AG04450 (cell line): ENCODE measurements around the gene NFKB2. TPM values are rescaled to one million over a fixed set of nuclear protein-coding genes. Genes with fewer than 3 reads are reported as not detected.

Source experiments
- CTCF ChIA-PET: fragments of 300-600, 350-600 bp; formaldehyde crosslinking; extraction: SDS; loops from one replicate; lab custom pipeline; 2022; ENCODE audit warnings: antibody characterized with exemption, inconsistent platforms; lab: Charles Lee
- POLR2A ChIA-PET: fragments of 350-600 bp; formaldehyde crosslinking; extraction: SDS; loops from one replicate; lab custom pipeline; 2021; ENCODE audit warnings: antibody characterized with exemption, inconsistent platforms; lab: Yijun Ruan, JAX
- DNase-seq: peaks from one replicate; pipeline ENCODE4 v3.0.0-alpha.2; 2011; ENCODE audit warnings: low read depth, low spot score
- H3K27ac ChIP-seq: one replicate; pipeline ENCODE4 v1.5.1; 2012; ENCODE audit warnings: low read depth, low read length, control low read depth
- H3K27me3 ChIP-seq: one replicate; pipeline ENCODE4 v1.6.0; 2012; ENCODE audit warnings: low read length; ENCODE audit not compliant: control insufficient read depth, insufficient read depth
- H3K4me3 ChIP-seq: 2 replicates; pipeline ENCODE4 v1.5.1; 2011; ENCODE audit warnings: mild to moderate bottlenecking, low read depth, low read length, control low read depth
- H3K9me3 ChIP-seq: 2 replicates; pipeline ENCODE4 v1.5.1; 2012; ENCODE audit warnings: low read length; ENCODE audit not compliant: control insufficient read depth, insufficient read depth
- polyA plus RNA-seq: library from polyadenylated mRNA; depleted of rRNA; stranded (reverse); fragments of >200 nt; gene quantifications from 2 replicates; pipeline ENCODE4 v1.2.3, GENCODE V29; 2011
- TF ChIP-seq, protein P1 (sequence below): IDR thresholded peaks from 2 replicates; pipeline ENCODE4 v1.5.1; 2011; ENCODE audit warnings: low read depth, low read length, control low read depth, inconsistent platforms

NFKB2 gene
- polyA plus RNA-seq, 1 experiment = 26.1 TPM

DNA sequence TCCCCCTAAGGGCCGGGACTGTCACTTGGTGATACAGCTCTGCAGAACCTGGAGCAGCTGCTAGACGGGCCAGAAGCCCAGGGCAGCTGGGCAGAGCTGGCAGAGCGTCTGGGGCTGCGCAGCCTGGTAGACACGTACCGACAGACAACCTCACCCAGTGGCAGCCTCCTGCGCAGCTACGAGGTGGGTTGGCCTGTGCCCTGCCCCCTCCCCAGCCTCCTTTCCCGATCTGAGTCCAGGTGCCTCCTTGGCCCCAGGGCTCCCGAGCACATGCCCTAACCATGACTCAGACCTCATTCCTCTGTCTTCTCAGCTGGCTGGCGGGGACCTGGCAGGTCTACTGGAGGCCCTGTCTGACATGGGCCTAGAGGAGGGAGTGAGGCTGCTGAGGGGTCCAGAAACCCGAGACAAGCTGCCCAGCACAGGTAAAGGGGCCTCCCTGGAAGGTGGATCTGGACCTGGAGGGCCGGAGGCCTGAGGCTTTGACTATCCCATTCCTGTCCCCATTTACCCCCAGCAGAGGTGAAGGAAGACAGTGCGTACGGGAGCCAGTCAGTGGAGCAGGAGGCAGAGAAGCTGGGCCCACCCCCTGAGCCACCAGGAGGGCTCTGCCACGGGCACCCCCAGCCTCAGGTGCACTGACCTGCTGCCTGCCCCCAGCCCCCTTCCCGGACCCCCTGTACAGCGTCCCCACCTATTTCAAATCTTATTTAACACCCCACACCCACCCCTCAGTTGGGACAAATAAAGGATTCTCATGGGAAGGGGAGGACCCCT, 6.4 kb downstream of the NFKB2 start:
- H3K27me3 ChIP-seq = no peaks in the 10 kb centered on the region
- no peak for DNase-seq
- no peak overlapping the region for H3K4me3 ChIP-seq
- TF ChIP-seq, protein P1, sequence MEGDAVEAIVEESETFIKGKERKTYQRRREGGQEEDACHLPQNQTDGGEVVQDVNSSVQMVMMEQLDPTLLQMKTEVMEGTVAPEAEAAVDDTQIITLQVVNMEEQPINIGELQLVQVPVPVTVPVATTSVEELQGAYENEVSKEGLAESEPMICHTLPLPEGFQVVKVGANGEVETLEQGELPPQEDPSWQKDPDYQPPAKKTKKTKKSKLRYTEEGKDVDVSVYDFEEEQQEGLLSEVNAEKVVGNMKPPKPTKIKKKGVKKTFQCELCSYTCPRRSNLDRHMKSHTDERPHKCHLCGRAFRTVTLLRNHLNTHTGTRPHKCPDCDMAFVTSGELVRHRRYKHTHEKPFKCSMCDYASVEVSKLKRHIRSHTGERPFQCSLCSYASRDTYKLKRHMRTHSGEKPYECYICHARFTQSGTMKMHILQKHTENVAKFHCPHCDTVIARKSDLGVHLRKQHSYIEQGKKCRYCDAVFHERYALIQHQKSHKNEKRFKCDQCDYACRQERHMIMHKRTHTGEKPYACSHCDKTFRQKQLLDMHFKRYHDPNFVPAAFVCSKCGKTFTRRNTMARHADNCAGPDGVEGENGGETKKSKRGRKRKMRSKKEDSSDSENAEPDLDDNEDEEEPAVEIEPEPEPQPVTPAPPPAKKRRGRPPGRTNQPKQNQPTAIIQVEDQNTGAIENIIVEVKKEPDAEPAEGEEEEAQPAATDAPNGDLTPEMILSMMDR = no peak
- POLR2A ChIA-PET = interaction anchor here (0.6 kb wide), 1 partner anchor 139 kb away, joined by 15 read pairs; no protein-coding TSS in a partner anchor
- CTCF ChIA-PET = interaction anchor here (0.8 to 4.2 kb wide), 3 partner anchors 8 to 172 kb away, joined by 3 to 33 read pairs (median 5); partner anchors contain the start of gene FBXL15
- H3K27ac ChIP-seq = no peak overlapping the region
- no peaks in the 10 kb centered on the region; the same call in 1 of the 2 replicates for H3K9me3 ChIP-seq

DNA sequence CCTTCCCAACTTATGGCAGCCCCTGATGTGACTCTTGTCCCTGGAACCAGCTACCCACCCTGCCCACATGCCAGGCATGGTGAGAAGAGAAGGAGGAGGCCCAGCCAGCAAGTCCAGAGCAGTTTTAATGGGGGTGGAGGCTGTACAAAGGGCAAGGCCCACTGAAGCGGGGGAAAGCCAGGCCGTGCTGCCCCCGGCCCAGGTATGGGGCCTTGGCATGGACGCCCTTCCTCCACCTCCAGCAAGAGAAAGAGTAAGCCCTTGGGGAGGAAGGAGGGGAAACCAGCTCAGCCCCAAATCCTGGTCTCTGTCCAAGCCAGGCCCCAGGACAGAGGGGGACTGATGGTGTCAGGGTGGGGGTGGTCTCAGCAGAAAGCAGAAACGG, 7.0 kb downstream of the NFKB2 start:
- Histone ChIP-seq H3K27me3 (no peaks in the 10 kb centered on the region), H3K27ac (no peak overlapping the region), H3K9me3 (no peaks in the 10 kb centered on the region; the same call in 1 of the 2 replicates), H3K4me3 (no peak overlapping the region)
- no peak for DNase-seq
- ChIA-PET CTCF (interaction anchor here (1.0 to 1.2 kb wide), 3 partner anchors 9 to 76 kb away, joined by 3 to 5 read pairs (median 3); no protein-coding TSS in a partner anchor), POLR2A (no interaction called here)
- TF ChIP-seq, protein P1 = no peak

DNA sequence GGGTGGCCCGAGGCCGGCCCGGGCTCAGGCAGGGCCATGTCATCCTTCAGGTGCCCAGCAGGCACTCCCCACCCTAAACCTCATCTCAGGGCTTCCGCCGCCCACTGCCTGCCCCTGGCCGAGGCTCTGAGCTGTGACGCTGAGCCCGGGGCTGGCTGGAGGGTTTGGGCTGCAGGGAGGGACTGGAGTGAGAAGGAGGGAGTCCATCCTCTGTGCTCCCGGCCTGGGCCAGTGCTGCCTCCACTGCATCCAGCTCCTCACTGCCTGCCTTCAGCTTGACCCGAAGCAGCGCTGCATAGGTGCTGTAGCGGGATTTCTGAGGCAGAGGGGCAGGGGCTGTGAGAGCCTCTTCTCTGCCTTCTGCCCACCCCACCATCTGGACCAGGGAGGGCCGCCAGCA, 7.6 kb downstream of the NFKB2 start:
- Histone ChIP-seq H3K4me3 (no peak overlapping the region), H3K27me3 (peaks cover 3% of the 10 kb centered on the region), H3K27ac (no peak overlapping the region), H3K9me3 (no peaks in the 10 kb centered on the region; the same call in 1 of the 2 replicates)
- TF ChIP-seq, protein P1 = no peak
- POLR2A ChIA-PET = interaction anchor here (0.7 kb wide), 1 partner anchor 19 kb away, joined by 4 read pairs; no protein-coding TSS in a partner anchor
- no peak for DNase-seq
- CTCF ChIA-PET = interaction anchor here (0.6 to 1.8 kb wide), 8 partner anchors 8 to 234 kb away, joined by 3 to 9 read pairs (median 4); no protein-coding TSS in a partner anchor

DNA sequence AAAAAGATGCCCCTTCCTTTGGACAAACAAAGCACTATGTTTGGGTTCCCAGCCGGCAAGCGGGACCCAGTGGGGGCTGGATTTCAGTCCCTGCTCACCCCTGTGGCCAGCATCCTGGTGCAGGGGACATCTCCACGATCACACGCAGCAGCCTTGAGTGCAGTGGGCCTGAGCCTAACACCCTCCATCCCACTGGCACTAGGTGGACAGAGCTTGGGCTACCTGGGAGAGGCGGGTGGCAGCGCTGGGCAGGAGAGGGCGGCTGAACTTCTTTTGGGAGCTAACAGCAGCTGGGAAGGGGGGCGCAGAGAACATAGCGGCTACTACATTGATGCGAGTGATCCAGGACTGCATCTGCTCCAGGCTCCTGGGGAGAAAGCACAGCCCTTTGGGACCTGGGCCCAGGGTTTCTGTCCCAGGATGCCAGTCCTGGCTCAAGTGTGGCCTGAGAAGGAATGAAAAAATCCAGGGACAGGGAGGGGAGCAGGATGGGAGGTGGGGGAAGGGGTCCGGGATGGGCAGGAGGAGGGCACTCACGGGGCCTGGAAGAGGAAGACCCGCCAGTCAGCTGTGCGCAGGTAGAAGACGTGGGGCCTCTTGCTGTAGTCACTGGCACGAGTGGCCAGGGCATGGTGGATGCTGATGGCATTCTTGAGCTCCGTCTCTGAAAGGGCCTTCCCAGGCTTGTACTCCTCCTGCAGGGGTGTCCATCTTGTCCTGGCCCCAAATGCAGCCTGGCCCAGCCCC, 9.0 kb downstream of the NFKB2 start:
- H3K27me3 ChIP-seq = peaks cover 3% of the 10 kb centered on the region
- DNase-seq = no peak
- ChIA-PET CTCF (interaction anchor here (0.6 to 1.8 kb wide), 6 partner anchors 8 to 235 kb away, joined by 3 to 9 read pairs (median 4); no protein-coding TSS in a partner anchor), POLR2A (interaction anchor here (0.7 to 1.3 kb wide), 4 partner anchors 16 to 48 kb away, joined by 3 to 10 read pairs (median 6); partner anchors contain the start of gene FBXL15)
- H3K4me3 ChIP-seq = no peak overlapping the region
- H3K27ac ChIP-seq = no peak overlapping the region
- no peaks in the 10 kb centered on the region; the same call in 1 of the 2 replicates for H3K9me3 ChIP-seq
- TF ChIP-seq, protein P1 = no peak
